B cell (primary cell): Measurements from ENCODE around the gene EPC1. TPM values are rescaled to one million over a fixed set of nuclear protein-coding genes. Genes with fewer than 3 reads are reported as not detected.
"Not testable (repeated sequence)": the region's sequence is repeated elsewhere in the genome, so short reads cannot be mapped to it uniquely, and the experiment has no call there.

Source experiments
- ATAC-seq: fragments of 200-7000 bp; cut with Tn5 transposase; one replicate; pipeline ENCODE4 v1.10.0; 2021; ENCODE audit warnings: low read depth, mild to moderate bottlenecking, moderate number of reproducible peaks, moderate library complexity
- CTCF ChIA-PET: fragments of 350-600 bp; sonication (Branson Sonifier 250); formaldehyde crosslinking; loops from one replicate; lab custom pipeline; 2021; ENCODE audit warnings: antibody characterized with exemption, inconsistent platforms; lab: Charles Lee
- POLR2A ChIA-PET: fragments of 350-600 bp; sonication (Branson Sonifier 250); formaldehyde crosslinking; loops from one replicate; lab custom pipeline; 2021; ENCODE audit warnings: antibody characterized with exemption; lab: Charles Lee
- DNase-seq: peaks from one replicate; pipeline ENCODE4 v3.0.0; 2013
- H2AFZ ChIP-seq: 2 replicates; pipeline ENCODE4 v1.6.1; 2012; ENCODE audit warnings: mild to moderate bottlenecking, low read depth, low read length; ENCODE audit not compliant: insufficient read depth, poor library complexity, severe bottlenecking
- H3K27ac ChIP-seq, 2 donors: 1 replicate in 1 of 2; 2 replicates in 1 of 2; pipeline ENCODE4 v1.5.1; 2012 to 2013; ENCODE audit warnings: low read length in 2 of 2, mild to moderate bottlenecking in 2 of 2, moderate library complexity in 1 of 2
- H3K27me3 ChIP-seq, 4 experiments: fragments of 200-600 bp in 1 of 4; sonication (generic) in 1 of 4; replicated peaks in 1 of 4; 1 replicate in 2 of 4; 2 replicates in 2 of 4; pipeline versions ENCODE4 v1.6.1 to v1.7.0; 2013 to 2016; ENCODE audit warnings: low read length in 3 of 4, mild to moderate bottlenecking in 2 of 4, mixed read lengths in 1 of 4, moderate library complexity in 1 of 4; ENCODE audit not compliant: insufficient read depth in 4 of 4, control insufficient read depth in 3 of 4; ENCODE audit errors: control extremely low read depth in 1 of 4
- H3K36me3 ChIP-seq, 2 experiments: replicated peaks in 1 of 2; 1 replicate in 1 of 2; 2 replicates in 1 of 2; pipeline versions ENCODE4 v1.6.1 to v1.7.1; 2013; ENCODE audit warnings: low read length in 1 of 2; ENCODE audit not compliant: insufficient read depth in 2 of 2, control insufficient read depth in 1 of 2; ENCODE audit errors: control extremely low read depth in 1 of 2, extremely low read depth in 1 of 2
- H3K4me1 ChIP-seq, 2 donors: fragments of 200-600 bp in 1 of 2; sonication (generic) in 1 of 2; 1 replicate in 1 of 2; 2 replicates in 1 of 2; pipeline versions ENCODE4 v1.5.1 to v1.6.1; 2013 to 2017; ENCODE audit warnings: low read length in 2 of 2; ENCODE audit not compliant: control insufficient read depth in 2 of 2, insufficient read depth in 2 of 2
- H3K4me2 ChIP-seq: replicated peaks from 2 replicates; pipeline ENCODE3; 2012; ENCODE audit warnings: mild to moderate bottlenecking, low read depth, low read length; ENCODE audit not compliant: poor library complexity, severe bottlenecking
- H3K4me3 ChIP-seq, 5 experiments: fragments of 200-600 bp in 1 of 5; sonication (generic) in 1 of 5; 1 replicate in 3 of 5; 2 replicates in 2 of 5; pipeline versions ENCODE4 v1.5.1 to v1.7.0; 2011 to 2016; ENCODE audit warnings: low read length in 4 of 5, mild to moderate bottlenecking in 4 of 5, low read depth in 2 of 5, control low read depth in 1 of 5, moderate library complexity in 1 of 5; ENCODE audit not compliant: insufficient read depth in 1 of 5; ENCODE audit errors: control extremely low read depth in 1 of 5, extremely low read depth in 1 of 5
- H3K79me2 ChIP-seq: fragments of 200-600 bp; sonication (generic); one replicate; pipeline ENCODE4 v1.6.0; 2016; ENCODE audit warnings: low read length; ENCODE audit not compliant: control insufficient read depth, insufficient read depth
- H3K9ac ChIP-seq: fragments of 200-600 bp; sonication (generic); 2 replicates; pipeline ENCODE4 v1.6.1; 2017; ENCODE audit warnings: mild to moderate bottlenecking, low read length, moderate library complexity
- H3K9me3 ChIP-seq, 3 donors: one replicate each; pipeline versions ENCODE4 v1.6.1 to v1.7.1; 2013; ENCODE audit warnings: low read length in 2 of 3; ENCODE audit not compliant: control insufficient read depth in 2 of 3, insufficient read depth in 1 of 3; ENCODE audit errors: control extremely low read depth in 1 of 3
- H4K20me1 ChIP-seq: 2 replicates; pipeline ENCODE4 v1.6.0; 2012; ENCODE audit warnings: mild to moderate bottlenecking, low read length; ENCODE audit not compliant: insufficient read depth, control insufficient read depth, poor library complexity, severe bottlenecking
- H3K27ac Mint-ChIP-seq: one replicate; pipeline ENCODE4 v1.8.0; 2021; ENCODE audit warnings: mixed read lengths
- H3K27me3 Mint-ChIP-seq: one replicate; pipeline ENCODE4 v1.8.0; 2021; ENCODE audit warnings: mixed read lengths
- H3K4me1 Mint-ChIP-seq: one replicate; pipeline ENCODE4 v1.8.0; 2021; ENCODE audit warnings: mixed read lengths
- H3K4me3 Mint-ChIP-seq: one replicate; pipeline ENCODE4 v1.8.0; 2021; ENCODE audit warnings: mixed read lengths
- H3K9me3 Mint-ChIP-seq: one replicate; pipeline ENCODE4 v1.8.0; 2022; ENCODE audit warnings: mixed read lengths; ENCODE audit not compliant: insufficient read depth
- CTCF ChIP-seq: fragments of 200-600 bp; IDR thresholded peaks from one replicate; pipeline ENCODE4 v1.8.0; 2022; ENCODE audit warnings: antibody characterized with exemption, mild to moderate bottlenecking
- EZH2 ChIP-seq: IDR thresholded peaks from 2 replicates; pipeline ENCODE4 v1.6.1; 2012; ENCODE audit warnings: borderline replicate concordance, low read depth, mild to moderate bottlenecking, moderate library complexity, low read length; ENCODE audit not compliant: insufficient read depth, poor library complexity, severe bottlenecking
- WGBS: methylation state at CpG from one replicate; pipeline ENCODE4 v1.1.5; 2013; ENCODE audit warnings: missing lambda C conversion rate; ENCODE audit not compliant: insufficient coverage; 5-methylcytosine and 5-hydroxymethylcytosine counted together
- intact Hi-C: fragments of 100-400 bp; cut with micrococcal nuclease; formaldehyde crosslinking; loops from one replicate; pipeline ENCODE4 v1.10.0; 2022
- polyA plus RNA-seq: library from polyadenylated mRNA; depleted of rRNA; stranded (reverse); fragments of >200 nt; gene quantifications from 2 replicates; pipeline ENCODE4 v1.2.3, GENCODE V29; 2012
- total RNA-seq, 2 donors: library from RNA; stranded (reverse); fragments of 120-200 nt in 1 of 2; gene quantifications; 1 replicate in 1 of 2; 2 replicates in 1 of 2; pipeline versions ENCODE4 v1.2.3 to v1.2.4, GENCODE V29; 2013 to 2022

Gene EPC1
- total and polyA plus RNA-seq, 2 donors (not counting 1 experiment from before 2014, with no cell fraction given) = 120 to 220 TPM

- Mint-ChIP-seq H3K4me3 (no peak overlapping the region), H3K27me3 (peaks cover 8% of the 10 kb centered on the region), H3K4me1 (no peaks in the 10 kb centered on the region), H3K27ac (no peak overlapping the region), H3K9me3 (no peaks in the 10 kb centered on the region)
- no peaks in the 10 kb centered on the region for H3K9me3 ChIP-seq
- H2AFZ ChIP-seq = no peak overlapping the region
- no peak overlapping the region for H3K4me3 ChIP-seq
- DNase-seq (no peak), ATAC-seq (no peak)
- no peaks in the 10 kb centered on the region for H4K20me1 ChIP-seq
- H3K4me1 ChIP-seq = no peaks in the 10 kb centered on the region
- intact Hi-C loops = no loop called here
- TF ChIP-seq CTCF = no peak
- TF ChIP-seq EZH2 = no peak
- H3K79me2 ChIP-seq = no peaks in the 10 kb centered on the region
- no peak overlapping the region for H3K9ac ChIP-seq
- H3K27ac ChIP-seq = no peak overlapping the region
- H3K4me2 ChIP-seq = no peak overlapping the region
- H3K27me3 ChIP-seq = peaks cover 0 to 3% (median 0%) of the 10 kb centered on the region in 4 experiments
- POLR2A ChIA-PET = no interaction called here
- H3K36me3 ChIP-seq = no peaks in the 10 kb centered on the region
- 80% methylated on average over 1 of the region's 4 CpGs for WGBS
- CTCF ChIA-PET = interaction anchor here (1.0 kb wide), 1 partner anchor 9 kb away, joined by 3 read pairs; no protein-coding TSS in a partner anchor
Measured at GRCh38 chr10:32393911-32394310, 47.0 kb upstream of the EPC1 start.

GRCh38 chr10:32392284-32392683 is 45.3 kb upstream of the EPC1 start:
- H2AFZ ChIP-seq, H3K27ac ChIP-seq, intact Hi-C loops, H3K79me2 ChIP-seq, H3K4me3 Mint-ChIP-seq, H3K4me3 ChIP-seq, H4K20me1 ChIP-seq, H3K4me1 ChIP-seq, ATAC-seq, H3K27me3 Mint-ChIP-seq, H3K27me3 ChIP-seq, H3K27ac Mint-ChIP-seq, CTCF ChIA-PET, DNase-seq, H3K9ac ChIP-seq, H3K9me3 ChIP-seq, H3K4me2 ChIP-seq, H3K9me3 Mint-ChIP-seq, POLR2A ChIA-PET, H3K4me1 Mint-ChIP-seq, H3K36me3 ChIP-seq: not testable (repeated sequence)
